GM13977 (cell line): Measurements from ENCODE around the gene AGMO.

Experiments used
- DNase-seq: peaks from one replicate; pipeline ENCODE4 v3.0.0; 2012; ENCODE audit warnings: low spot score
- in situ Hi-C: fragments of 300-500 bp; cut with MboI; formaldehyde crosslinking; loops from one replicate; pipeline ENCODE4 v1.12.0; 2022; ENCODE audit warnings: low sequenced_read_pairs, low pct_unique_long_range_greater_than_20kb, mixed read lengths, inconsistent platforms; ENCODE audit not compliant: unreplicated experiment
- TF ChIP-seq, protein P1 (sequence below): IDR thresholded peaks from 2 replicates; pipeline ENCODE4 v1.5.1; 2012; ENCODE audit warnings: mild to moderate bottlenecking, control low read depth; ENCODE audit not compliant: insufficient read depth; ENCODE audit errors: extremely low read depth, missing control alignments

Gene AGMO

GRCh38 chr7:15503603-15504290 lies 58.1 kb downstream of the AGMO start:
- DNase-seq = no peak
- TF ChIP-seq, protein P1, sequence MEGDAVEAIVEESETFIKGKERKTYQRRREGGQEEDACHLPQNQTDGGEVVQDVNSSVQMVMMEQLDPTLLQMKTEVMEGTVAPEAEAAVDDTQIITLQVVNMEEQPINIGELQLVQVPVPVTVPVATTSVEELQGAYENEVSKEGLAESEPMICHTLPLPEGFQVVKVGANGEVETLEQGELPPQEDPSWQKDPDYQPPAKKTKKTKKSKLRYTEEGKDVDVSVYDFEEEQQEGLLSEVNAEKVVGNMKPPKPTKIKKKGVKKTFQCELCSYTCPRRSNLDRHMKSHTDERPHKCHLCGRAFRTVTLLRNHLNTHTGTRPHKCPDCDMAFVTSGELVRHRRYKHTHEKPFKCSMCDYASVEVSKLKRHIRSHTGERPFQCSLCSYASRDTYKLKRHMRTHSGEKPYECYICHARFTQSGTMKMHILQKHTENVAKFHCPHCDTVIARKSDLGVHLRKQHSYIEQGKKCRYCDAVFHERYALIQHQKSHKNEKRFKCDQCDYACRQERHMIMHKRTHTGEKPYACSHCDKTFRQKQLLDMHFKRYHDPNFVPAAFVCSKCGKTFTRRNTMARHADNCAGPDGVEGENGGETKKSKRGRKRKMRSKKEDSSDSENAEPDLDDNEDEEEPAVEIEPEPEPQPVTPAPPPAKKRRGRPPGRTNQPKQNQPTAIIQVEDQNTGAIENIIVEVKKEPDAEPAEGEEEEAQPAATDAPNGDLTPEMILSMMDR = no peak
- in situ Hi-C loops = no loop called here

GRCh38 chr7:15498465-15498864 lies 63.4 kb downstream of the AGMO start:
- TF ChIP-seq, protein P1 = no peak
- in situ Hi-C loops = no loop called here
- no peak for DNase-seq

- TF ChIP-seq, protein P1 = no peak
- in situ Hi-C loops = no loop called here
- peak; percentile 6 for DNase-seq
Measured at GRCh38 chr7:15495170-15495569, 66.6 kb downstream of the AGMO start.

DNA sequence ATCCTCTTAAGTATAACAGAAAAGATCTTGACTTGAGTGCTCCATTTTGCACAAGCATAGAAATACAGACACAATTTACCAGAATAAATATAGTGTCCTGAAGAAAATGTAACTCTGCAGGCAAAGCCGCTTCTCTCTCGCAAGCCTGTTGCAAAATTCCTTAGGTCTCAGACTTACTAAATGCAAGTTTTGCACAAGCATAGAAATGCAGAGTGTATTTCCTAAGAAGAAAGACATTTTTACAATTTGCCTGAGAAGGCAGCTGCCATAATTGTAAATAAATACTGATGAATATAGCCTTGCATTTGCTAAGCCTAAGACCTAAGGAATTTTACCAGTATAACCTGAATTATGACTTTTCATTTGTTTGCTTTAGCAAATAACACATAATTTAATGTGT lies 67.1 kb downstream of the AGMO start:
- DNase-seq = no peak
- TF ChIP-seq, protein P1 = no peak
- in situ Hi-C loops = no loop called here

DNA sequence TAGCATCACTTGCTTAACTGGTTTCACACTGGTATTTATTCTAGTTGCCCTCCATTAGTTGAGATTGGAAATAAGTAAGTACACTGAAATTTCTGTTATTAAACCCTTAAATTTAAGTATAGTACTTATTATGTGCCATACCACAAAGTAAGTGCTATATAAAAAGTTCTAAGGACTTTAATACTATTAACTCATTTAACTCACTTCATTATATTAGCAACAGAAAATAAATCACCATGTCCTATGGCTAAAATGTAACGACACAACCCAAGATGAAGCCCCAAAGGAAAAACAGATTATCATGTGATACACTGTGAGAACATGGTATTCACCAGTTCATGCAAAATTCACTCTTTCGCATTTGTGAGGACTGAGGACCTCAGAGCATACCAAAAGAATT lies 70.5 kb downstream of the AGMO start:
- in situ Hi-C loops = no loop called here
- TF ChIP-seq, protein P1 = no peak
- no peak for DNase-seq

- no peak for DNase-seq
- TF ChIP-seq, protein P1 = no peak
- in situ Hi-C loops = no loop called here
Measured at GRCh38 chr7:15490291-15490690, 71.5 kb downstream of the AGMO start.
